ENCODE data around the gene GAB2. TPM values are rescaled to one million over a fixed set of nuclear protein-coding genes. Genes with fewer than 3 reads are reported as not detected.

The GAB2 gene
- polyA plus RNA-seq, 3 donors = 2.8 to 39.4 (median 4.4) TPM

DNA sequence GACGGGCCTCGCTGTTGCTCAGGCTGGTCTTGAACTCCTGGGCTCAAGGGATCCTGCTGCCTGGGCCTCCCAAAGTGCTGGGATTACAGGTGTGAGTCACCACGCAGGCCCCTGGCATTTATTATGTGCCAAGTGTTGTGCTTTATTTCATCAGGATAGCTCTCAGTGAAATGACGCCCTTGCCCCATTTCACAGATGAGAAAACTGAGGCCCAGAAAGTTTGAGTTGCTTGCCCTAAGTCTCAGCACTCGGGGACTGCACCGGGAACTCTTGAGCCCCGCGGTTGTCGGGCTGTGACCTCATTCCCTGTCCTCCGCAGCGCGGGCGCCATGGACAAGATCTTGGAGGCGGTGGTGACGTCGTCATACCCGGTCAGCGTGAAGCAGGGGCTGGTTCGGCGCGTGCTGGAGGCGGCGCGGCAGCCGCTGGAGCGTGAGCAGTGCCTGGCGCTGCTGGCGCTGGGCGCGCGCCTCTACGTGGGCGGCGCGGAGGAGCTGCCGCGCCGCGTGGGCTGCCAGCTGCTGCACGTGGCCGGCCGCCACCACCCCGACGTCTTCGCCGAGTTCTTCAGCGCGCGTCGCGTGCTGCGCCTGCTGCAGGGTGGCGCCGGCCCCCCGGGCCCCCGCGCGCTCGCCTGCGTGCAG is 221.6 kb downstream of the GAB2 start:
- Histone ChIP-seq H3K9ac (ENCODE audit: insufficient read depth, low read length, poor library complexity, severe bottlenecking) (no peak overlapping the region), H2AFZ (ENCODE audit: insufficient read depth, low read depth, low read length, poor library complexity, severe bottlenecking) (no peak overlapping the region), H3K9me3 (replicated peaks in 1 of 2; ENCODE audit: control insufficient read depth in 1 of 2, insufficient read depth in 1 of 2, low read length in 2 of 2) (no peaks in the 10 kb centered on the region), H3K4me1 (ENCODE audit: control insufficient read depth in 1 of 2, insufficient read depth in 2 of 2, low read length in 2 of 2) (peaks cover 15 to 26% of the 10 kb centered on the region in 2 donors), H4K20me1 (ENCODE audit: insufficient read depth, low read length) (no peaks in the 10 kb centered on the region), H3K36me3 (replicated peaks in 1 of 2; ENCODE audit: control insufficient read depth in 1 of 2, insufficient read depth in 2 of 2, low read length in 2 of 2) (peaks cover 12 to 36% of the 10 kb centered on the region in 2 donors), H3K79me2 (ENCODE audit: insufficient read depth, low read length) (peaks cover 2% of the 10 kb centered on the region), H3K27me3 (ENCODE audit: control insufficient read depth in 2 of 2, insufficient read depth in 2 of 2, low read length in 2 of 2) (peaks cover 0 to 4% of the 10 kb centered on the region in 2 donors), H3K4me3 (replicated peaks in 1 of 3; ENCODE audit: low read depth in 2 of 3, low read length in 3 of 3) (no peak overlapping the region), H3K4me2 (replicated peaks; ENCODE audit: extremely low read depth, low read length, poor library complexity, severe bottlenecking) (no peak overlapping the region), H3K27ac (ENCODE audit: low read depth in 1 of 2, low read length in 2 of 2) (no peak overlapping the region)
- Mint-ChIP-seq H3K36me3 (peaks cover 59% of the 10 kb centered on the region in 2 donors), H3K4me3 (no peak overlapping the region), H3K27ac (peak overlapping the region in 1 of 7 donors; percentile 54), H3K27me3 (ENCODE audit: low read depth in 3 of 3) (peaks cover 1 to 5% (median 3%) of the 10 kb centered on the region in 3 donors), H3K4me1 (peaks cover 28% of the 10 kb centered on the region), H3K9me3 (peaks cover 0 to 4% (median 2%) of the 10 kb centered on the region in 7 donors)
- TF ChIP-seq, protein P1, sequence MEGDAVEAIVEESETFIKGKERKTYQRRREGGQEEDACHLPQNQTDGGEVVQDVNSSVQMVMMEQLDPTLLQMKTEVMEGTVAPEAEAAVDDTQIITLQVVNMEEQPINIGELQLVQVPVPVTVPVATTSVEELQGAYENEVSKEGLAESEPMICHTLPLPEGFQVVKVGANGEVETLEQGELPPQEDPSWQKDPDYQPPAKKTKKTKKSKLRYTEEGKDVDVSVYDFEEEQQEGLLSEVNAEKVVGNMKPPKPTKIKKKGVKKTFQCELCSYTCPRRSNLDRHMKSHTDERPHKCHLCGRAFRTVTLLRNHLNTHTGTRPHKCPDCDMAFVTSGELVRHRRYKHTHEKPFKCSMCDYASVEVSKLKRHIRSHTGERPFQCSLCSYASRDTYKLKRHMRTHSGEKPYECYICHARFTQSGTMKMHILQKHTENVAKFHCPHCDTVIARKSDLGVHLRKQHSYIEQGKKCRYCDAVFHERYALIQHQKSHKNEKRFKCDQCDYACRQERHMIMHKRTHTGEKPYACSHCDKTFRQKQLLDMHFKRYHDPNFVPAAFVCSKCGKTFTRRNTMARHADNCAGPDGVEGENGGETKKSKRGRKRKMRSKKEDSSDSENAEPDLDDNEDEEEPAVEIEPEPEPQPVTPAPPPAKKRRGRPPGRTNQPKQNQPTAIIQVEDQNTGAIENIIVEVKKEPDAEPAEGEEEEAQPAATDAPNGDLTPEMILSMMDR (IDR thresholded peaks at IDR 0.05) = no peak
- intact Hi-C loops (cut with micrococcal nuclease) = no loop called here
- DNase-seq = no peak
- WGBS (ENCODE audit: insufficient coverage) = 71% methylated on average over 60 of the region's 60 CpGs

DNA sequence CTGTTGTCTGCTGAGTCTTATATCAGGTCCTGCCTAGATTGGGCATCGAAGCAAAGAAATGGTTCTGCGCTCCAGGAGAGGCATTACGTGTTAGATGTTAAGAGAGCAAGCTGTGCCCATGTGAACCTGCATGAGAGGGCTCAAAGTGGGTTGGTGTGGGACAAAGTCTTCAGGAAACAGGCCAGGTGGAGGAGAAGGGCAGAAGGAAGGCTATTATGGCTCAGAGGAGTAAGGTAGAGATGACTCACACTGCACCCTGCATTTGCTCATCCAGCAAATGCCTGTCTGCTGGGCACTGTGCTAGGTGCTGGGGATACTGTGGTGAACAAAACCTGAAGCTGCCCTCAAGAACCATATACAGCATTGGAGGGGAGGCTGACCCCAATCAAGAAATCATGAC is 223.1 kb downstream of the GAB2 start:
- Mint-ChIP-seq H3K27me3 (ENCODE audit: low read depth in 3 of 3) (peaks cover 1 to 5% (median 3%) of the 10 kb centered on the region in 3 donors), H3K36me3 (peaks cover 45% of the 10 kb centered on the region in 2 donors), H3K4me1 (peaks cover 39% of the 10 kb centered on the region), H3K27ac (no peak overlapping the region), H3K9me3 (peaks cover 0 to 4% (median 2%) of the 10 kb centered on the region in 7 donors), H3K4me3 (no peak overlapping the region)
- Histone ChIP-seq H3K9ac (ENCODE audit: insufficient read depth, low read length, poor library complexity, severe bottlenecking) (no peak overlapping the region), H3K27ac (ENCODE audit: low read depth in 1 of 2, low read length in 2 of 2) (no peak overlapping the region), H3K9me3 (replicated peaks in 1 of 2; ENCODE audit: control insufficient read depth in 1 of 2, insufficient read depth in 1 of 2, low read length in 2 of 2) (no peaks in the 10 kb centered on the region), H3K4me3 (replicated peaks in 1 of 3; ENCODE audit: low read depth in 2 of 3, low read length in 3 of 3) (no peak overlapping the region), H3K79me2 (ENCODE audit: insufficient read depth, low read length) (peaks cover 9% of the 10 kb centered on the region), H2AFZ (ENCODE audit: insufficient read depth, low read depth, low read length, poor library complexity, severe bottlenecking) (no peak overlapping the region), H3K27me3 (ENCODE audit: control insufficient read depth in 2 of 2, insufficient read depth in 2 of 2, low read length in 2 of 2) (peaks cover 0 to 4% of the 10 kb centered on the region in 2 donors), H4K20me1 (ENCODE audit: insufficient read depth, low read length) (peaks cover under 1% of the 10 kb centered on the region), H3K4me1 (ENCODE audit: control insufficient read depth in 1 of 2, insufficient read depth in 2 of 2, low read length in 2 of 2) (peaks cover 26 to 37% of the 10 kb centered on the region in 2 donors), H3K36me3 (replicated peaks in 1 of 2; ENCODE audit: control insufficient read depth in 1 of 2, insufficient read depth in 2 of 2, low read length in 2 of 2) (peaks cover 0 to 20% of the 10 kb centered on the region in 2 donors), H3K4me2 (replicated peaks; ENCODE audit: extremely low read depth, low read length, poor library complexity, severe bottlenecking) (no peak overlapping the region)
- intact Hi-C loops (cut with micrococcal nuclease) = loop anchor here in 1 of 2 donors (5.0 kb wide), 1 partner anchor 57 kb away; the partner anchor contains the start of gene ALG8
- no peak for DNase-seq
- 92% methylated on average over 2 of the region's 3 CpGs for WGBS (ENCODE audit: insufficient coverage)
- TF ChIP-seq, protein P1 (IDR thresholded peaks at IDR 0.05) = no peak

All from CD14-positive monocyte (primary cell).